Activated T-cell treated with anti-CD3 and anti-CD28 coated beads for 48 hours (primary cell): Measurements from ENCODE around the gene MBP.
A peak's percentile ranks its signal among the peaks of the same experiment; 100 is the strongest.

ENCODE experiments used
- DNase-seq: peaks from one replicate; pipeline ENCODE4 v3.0.0-alpha.2; 2020; ENCODE audit warnings: low read depth

The MBP gene

DNA sequence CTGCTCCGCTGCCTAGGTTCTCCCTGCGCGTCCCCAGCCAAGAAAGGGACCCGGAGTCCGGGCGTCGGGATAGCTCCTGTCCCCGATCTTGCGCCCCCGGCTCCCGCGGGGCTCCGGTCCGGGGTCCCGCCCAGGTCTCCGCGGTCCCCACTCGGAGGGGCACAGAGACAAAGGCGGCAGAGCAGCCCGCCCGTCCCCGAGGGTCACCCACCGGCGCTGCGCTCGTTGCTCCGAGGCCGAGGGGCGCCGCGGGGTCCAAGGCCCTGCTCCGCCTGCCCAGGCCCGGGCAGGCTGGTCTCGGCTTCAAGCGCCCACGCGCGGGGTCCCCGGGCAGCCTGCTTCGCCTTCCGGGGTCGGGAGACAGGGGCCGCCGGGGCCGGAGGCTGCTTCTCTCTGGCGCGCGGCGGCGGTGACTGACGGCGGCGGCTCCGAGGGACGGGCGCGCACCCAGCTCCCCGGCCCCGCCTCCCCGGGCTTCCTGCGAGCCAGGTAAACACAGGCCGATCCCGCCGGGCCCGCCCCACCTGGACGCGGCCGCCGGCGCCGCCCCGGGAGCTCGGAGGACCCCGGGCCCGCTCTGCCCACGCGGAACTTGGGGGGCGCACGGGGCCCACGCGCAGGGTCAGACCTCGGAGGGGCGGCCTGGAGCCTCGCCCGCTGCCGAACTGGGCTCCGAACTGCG lies at the start of gene MBP:
Gene MBP (minus strand): TSS at position 415 of the 682 bp plus-strand sequence. CDS start 27,522 bp downstream, outside the sequence.
- DNase-seq: peak; percentile 66

- no peak for DNase-seq
Observed at GRCh38 chr18:77181950-77182707, 49.5 kb upstream of the MBP start.

DNA sequence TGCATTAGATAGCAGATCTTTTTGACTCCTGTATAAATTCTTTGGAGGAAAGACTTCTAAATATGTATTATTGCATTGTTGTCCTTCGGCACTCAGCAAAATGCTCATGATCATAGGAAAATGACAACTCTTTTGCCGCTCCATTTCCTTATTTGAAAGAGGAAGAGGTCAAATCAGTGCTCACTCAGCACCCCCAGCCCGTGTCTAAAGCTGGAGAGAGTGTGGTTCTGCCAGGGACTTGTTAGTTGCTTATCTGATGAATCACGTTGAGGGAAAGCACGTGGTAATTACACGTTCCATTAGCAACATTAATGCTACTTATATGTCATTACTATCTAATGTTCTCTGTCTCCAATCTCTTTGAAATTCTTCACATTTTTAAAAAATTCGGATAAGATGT lies 46.0 kb upstream of the MBP start:
- no peak for DNase-seq

DNA sequence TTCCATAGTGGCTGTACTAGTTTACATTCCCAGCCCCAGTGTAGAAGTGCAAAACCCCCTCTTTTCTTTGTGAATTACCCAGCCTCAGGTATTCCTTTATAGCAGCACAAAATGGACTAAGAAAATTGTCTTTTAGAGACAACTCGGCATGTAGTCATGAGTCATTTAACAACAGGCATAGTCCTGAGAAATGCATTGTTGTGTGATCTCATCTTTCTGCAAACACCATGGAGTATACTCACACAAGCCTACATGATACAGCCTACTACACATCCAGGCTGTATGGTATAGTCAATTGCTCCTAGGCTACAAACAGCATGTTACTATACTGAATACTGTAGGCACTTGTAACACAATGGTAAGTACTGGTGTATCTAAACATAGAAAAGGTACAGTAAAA lies 44.4 kb upstream of the MBP start:
- DNase-seq: no peak

- DNase-seq: no peak
Observed at GRCh38 chr18:77173275-77174030, 40.9 kb upstream of the MBP start.

DNA sequence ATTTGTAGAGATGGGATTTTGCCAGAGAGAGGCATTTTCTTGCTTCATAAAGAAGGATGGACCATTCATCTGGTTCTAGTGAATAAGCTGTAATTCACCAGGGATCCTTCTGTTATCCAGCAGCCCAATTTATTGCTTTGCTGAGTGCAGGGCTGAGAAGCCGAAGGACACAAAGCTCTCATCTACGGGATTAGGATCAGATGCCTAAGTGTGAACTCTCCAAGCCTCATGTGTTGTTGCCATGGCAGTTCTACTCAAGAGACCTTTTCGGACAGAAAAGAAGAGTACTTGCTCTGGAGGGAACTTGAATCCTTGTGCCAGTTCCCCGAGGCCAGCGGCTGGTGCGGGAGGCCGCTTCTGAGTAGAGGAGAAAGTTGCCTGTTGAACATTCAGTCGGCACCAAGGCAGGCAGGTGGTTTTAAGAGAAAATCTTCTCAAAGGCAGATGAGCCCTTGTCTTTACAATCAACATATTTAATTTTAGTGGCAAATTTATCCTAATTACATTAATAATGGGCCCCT lies 38.4 kb upstream of the MBP start:
- DNase-seq: no peak

DNA sequence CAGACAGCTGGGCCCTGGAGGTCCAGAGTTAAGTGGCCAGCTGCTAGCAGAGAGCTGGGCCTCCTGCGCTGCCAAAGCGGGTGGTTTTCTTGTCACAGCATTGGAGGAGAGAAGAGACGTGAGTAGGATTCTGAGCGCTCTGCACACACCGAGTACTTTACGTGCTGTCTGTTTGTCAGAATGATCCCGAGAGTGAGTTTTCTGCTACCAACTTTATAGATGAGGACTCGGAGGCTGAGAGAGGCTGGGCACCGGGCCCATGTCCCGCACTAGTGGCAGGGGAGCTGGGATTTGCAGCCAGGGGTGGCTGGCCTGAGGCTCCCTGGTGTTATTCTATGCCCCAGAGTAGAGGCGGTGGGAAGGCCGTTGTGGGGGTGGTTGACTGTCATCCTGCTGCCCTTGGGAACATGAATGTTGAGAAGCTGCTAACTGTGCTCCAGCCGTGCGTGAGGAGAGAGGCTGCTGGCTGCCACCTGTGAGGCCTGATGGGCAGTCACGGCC lies 36.3 kb upstream of the MBP start:
- DNase-seq: no peak

GRCh38 chr18:77167251-77167650 lies 34.7 kb upstream of the MBP start:
- DNase-seq: no peak

DNA sequence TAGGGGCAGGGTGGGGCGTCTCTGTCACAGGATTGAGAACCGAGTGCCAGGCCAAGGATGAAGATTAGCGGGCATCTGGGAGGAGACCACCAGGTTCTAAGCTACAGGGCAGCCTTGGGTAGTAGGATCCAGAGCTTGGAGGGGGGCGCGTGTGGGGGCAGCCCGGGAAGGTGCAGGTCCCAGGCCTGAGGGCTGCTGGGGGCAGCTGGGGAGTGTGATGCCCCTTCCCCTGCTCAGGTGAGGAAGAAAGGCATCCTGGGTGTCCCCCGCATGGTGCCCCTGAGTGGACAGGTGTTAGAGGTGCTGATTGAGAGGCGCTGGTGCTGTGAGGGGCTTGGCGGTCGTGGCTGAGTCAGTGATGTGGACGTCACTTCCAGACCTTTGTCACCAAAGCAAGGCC lies 33.9 kb upstream of the MBP start:
- DNase-seq: no peak

- no peak for DNase-seq
Observed at GRCh38 chr18:77165503-77166188, 33.1 kb upstream of the MBP start.

- no peak for DNase-seq
Observed at GRCh38 chr18:77164763-77165485, 32.3 kb upstream of the MBP start.

DNA sequence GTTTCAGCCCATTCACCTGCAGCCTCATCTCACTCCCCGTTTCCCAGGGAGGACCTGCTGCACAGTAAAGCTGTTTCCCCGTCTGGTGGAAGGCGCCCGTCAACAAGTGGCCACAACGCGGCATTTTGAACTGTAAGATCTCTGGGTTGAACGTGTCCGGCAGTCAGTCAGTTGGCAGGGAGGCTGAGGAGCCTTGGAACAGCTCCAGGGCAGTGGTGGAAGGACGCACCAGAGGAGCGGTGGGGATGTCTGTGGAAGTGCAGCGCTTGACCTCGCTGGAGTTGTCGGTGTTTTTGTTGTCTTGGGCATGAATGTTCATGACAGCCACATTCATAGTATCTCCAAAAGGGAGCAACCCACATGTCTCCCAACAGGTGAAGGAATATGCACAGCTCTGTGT lies 31.4 kb upstream of the MBP start:
- no peak for DNase-seq

DNA sequence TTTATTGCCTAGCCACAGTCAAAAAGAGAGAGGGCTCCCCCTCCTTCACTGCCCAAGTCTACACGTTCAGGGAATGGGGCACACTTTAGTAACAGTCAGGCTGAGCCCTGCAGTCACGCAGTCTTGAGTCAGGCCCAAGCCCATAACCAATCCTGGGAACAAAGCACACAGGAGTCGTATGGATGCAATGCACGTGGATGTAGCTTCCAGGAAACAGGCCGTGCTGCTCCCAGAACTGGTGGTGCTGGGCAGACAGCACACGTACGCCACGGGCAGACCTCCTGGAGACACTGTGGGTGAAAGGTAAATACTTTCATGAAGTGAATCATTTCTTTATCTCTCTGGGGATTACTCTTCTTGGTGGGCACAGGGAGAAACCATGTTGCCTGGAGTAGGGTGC lies 30.0 kb upstream of the MBP start:
- DNase-seq: no peak

DNA sequence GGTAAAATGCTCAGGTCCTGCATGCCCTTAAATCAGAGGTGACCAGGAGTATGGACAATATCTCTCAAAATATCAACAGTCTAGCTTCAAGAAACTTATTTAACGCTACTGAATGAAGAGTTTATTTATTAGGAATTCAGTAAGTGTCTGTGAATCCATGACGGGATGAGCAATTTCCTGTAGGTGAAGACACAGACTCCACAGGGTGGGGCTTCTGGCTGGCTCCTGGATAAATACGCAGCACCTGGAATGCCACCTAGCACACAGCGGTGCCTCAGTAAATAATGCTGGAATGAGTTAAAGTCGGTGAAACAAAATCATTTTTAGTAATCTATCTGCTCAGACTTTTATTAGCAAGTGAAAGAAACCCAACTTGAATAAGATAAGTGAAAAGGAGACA lies 29.4 kb upstream of the MBP start:
- no peak for DNase-seq

GRCh38 chr18:77161383-77161782 lies 28.8 kb upstream of the MBP start:
- no peak for DNase-seq

GRCh38 chr18:77160515-77160914 lies 27.9 kb upstream of the MBP start:
- no peak for DNase-seq

DNA sequence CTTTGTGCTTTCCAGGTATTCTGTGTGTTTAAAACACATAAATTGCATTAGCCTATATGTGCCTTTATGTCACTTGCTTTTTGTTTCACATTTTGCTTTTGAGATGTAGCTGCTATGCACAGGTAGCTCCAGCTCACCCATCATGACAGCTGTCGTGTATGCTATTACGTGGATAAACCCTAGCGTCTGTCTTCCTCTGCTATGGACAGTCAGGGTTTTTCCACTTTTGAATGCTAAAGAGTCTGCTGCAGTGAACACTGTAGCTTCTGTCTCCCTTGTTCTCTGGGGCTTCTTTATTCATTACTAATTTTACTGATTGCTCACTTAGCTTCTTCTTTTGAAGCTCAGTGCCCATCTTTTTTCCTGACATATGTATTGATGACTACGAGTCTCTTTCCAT lies 24.7 kb upstream of the MBP start:
- DNase-seq: no peak

DNA sequence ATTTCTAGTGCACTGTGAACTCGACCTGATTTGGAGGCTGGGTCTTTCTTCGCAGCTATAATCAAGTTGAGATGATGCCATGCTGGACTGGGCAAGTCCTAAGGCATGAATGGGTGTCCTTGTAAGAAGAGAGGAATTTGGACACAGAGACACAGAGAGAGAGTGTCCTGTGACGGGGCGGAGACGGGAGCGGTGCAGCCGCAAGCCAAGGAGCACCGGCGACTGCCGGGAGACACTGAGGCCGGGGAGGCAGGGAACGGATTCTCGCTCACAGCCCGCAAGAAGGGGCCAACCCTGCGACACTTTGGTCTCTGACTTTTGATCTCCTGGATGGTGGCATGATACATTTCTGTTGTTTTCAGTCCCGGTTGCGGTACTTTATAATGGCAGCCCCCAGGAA lies 22.4 kb upstream of the MBP start:
- no peak for DNase-seq

DNA sequence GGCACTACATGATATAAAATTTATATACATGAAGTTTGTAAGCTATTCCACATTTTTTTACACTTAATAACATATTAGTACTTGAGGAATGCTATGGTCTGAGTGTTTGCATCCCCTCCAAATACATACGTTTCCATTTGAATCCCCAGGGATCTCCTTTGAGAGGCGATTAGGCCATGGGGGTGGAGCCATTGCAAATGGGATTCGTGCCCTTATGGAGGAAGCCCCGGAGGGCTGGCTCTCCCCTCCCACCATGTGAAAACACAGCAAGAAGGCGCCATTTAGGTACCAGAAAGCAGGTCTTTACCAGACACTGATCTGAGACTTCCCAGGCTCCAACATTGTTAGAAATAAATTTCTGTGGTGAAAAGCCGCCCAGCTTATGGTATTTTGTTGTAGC lies 20.8 kb upstream of the MBP start:
- no peak for DNase-seq

- DNase-seq: no peak
Observed at GRCh38 chr18:77151772-77152520, 19.4 kb upstream of the MBP start.
